Measurements from ENCODE around the gene PHC3.
A peak's percentile ranks its signal among the peaks of the same experiment; 100 is the strongest.

The PHC3 gene

GRCh38 chr3:170057550-170057949, 124.0 kb downstream of the PHC3 start:
- Mint-ChIP-seq H3K27ac (peak overlapping the region; percentile 16), H3K4me1 (ENCODE audit: low read depth) (peaks cover 19% of the 10 kb centered on the region), H3K27me3 (no peaks in the 10 kb centered on the region), H3K9me3 (ENCODE audit: low read depth) (no peaks in the 10 kb centered on the region), H3K4me3 (no peak overlapping the region), H3K36me3 (peaks cover 2% of the 10 kb centered on the region)

GRCh38 chr3:170056710-170057454, 124.7 kb downstream of the PHC3 start:
- Mint-ChIP-seq H3K36me3 (peaks cover 2% of the 10 kb centered on the region), H3K27me3 (no peaks in the 10 kb centered on the region), H3K27ac (no peak overlapping the region), H3K4me1 (ENCODE audit: low read depth) (peaks cover 19% of the 10 kb centered on the region), H3K9me3 (ENCODE audit: low read depth) (no peaks in the 10 kb centered on the region), H3K4me3 (no peak overlapping the region)

- Mint-ChIP-seq H3K4me3 (no peak overlapping the region), H3K4me1 (ENCODE audit: low read depth) (peaks cover 19% of the 10 kb centered on the region), H3K27me3 (no peaks in the 10 kb centered on the region), H3K36me3 (peaks cover 6% of the 10 kb centered on the region), H3K9me3 (ENCODE audit: low read depth) (no peaks in the 10 kb centered on the region), H3K27ac (peak overlapping the region; percentile 46)
Measured at GRCh38 chr3:170055209-170055608, 126.3 kb downstream of the PHC3 start.

GRCh38 chr3:170054204-170054603, 127.3 kb downstream of the PHC3 start:
- no peak overlapping the region for H3K27ac Mint-ChIP-seq
- no peaks in the 10 kb centered on the region for H3K27me3 Mint-ChIP-seq
- H3K4me1 Mint-ChIP-seq (ENCODE audit: low read depth): peaks cover 19% of the 10 kb centered on the region
- no peaks in the 10 kb centered on the region for H3K9me3 Mint-ChIP-seq (ENCODE audit: low read depth)
- no peak overlapping the region for H3K4me3 Mint-ChIP-seq
- H3K36me3 Mint-ChIP-seq: peaks cover 6% of the 10 kb centered on the region

- H3K27ac Mint-ChIP-seq: no peak overlapping the region
- no peaks in the 10 kb centered on the region for H3K27me3 Mint-ChIP-seq
- H3K4me1 Mint-ChIP-seq (ENCODE audit: low read depth): peaks cover 9% of the 10 kb centered on the region
- H3K4me3 Mint-ChIP-seq: no peak overlapping the region
- H3K9me3 Mint-ChIP-seq (ENCODE audit: low read depth): no peaks in the 10 kb centered on the region
- peaks cover 6% of the 10 kb centered on the region for H3K36me3 Mint-ChIP-seq
Measured at GRCh38 chr3:170052398-170052797, 129.1 kb downstream of the PHC3 start.

- peaks cover 6% of the 10 kb centered on the region for H3K36me3 Mint-ChIP-seq
- H3K27me3 Mint-ChIP-seq: no peaks in the 10 kb centered on the region
- no peak overlapping the region for H3K27ac Mint-ChIP-seq
- H3K9me3 Mint-ChIP-seq (ENCODE audit: low read depth): no peaks in the 10 kb centered on the region
- H3K4me3 Mint-ChIP-seq: no peak overlapping the region
- peaks cover 6% of the 10 kb centered on the region for H3K4me1 Mint-ChIP-seq (ENCODE audit: low read depth)
Measured at GRCh38 chr3:170050753-170051152, 130.8 kb downstream of the PHC3 start.

- H3K27ac Mint-ChIP-seq: no peak overlapping the region
- peaks cover 10% of the 10 kb centered on the region for H3K4me1 Mint-ChIP-seq (ENCODE audit: low read depth)
Measured at GRCh38 chr3:170049146-170050000, 132.2 kb downstream of the PHC3 start.

GRCh38 chr3:170047133-170047404, 134.5 kb downstream of the PHC3 start:
- Mint-ChIP-seq H3K27me3 (no peaks in the 10 kb centered on the region), H3K27ac (no peak overlapping the region), H3K36me3 (peaks cover 4% of the 10 kb centered on the region), H3K4me1 (ENCODE audit: low read depth) (peaks cover 12% of the 10 kb centered on the region), H3K4me3 (no peak overlapping the region), H3K9me3 (ENCODE audit: low read depth) (no peaks in the 10 kb centered on the region)

More at GRCh38 chr3:170049146-170050000, 132.2 kb downstream of the PHC3 start:
- Mint-ChIP-seq H3K4me3 (no peak overlapping the region), H3K36me3 (peaks cover 6% of the 10 kb centered on the region), H3K27me3 (no peaks in the 10 kb centered on the region), H3K9me3 (ENCODE audit: low read depth) (no peaks in the 10 kb centered on the region)

- no peak overlapping the region for H3K4me3 Mint-ChIP-seq
- peaks cover 4% of the 10 kb centered on the region for H3K36me3 Mint-ChIP-seq
- H3K4me1 Mint-ChIP-seq (ENCODE audit: low read depth): peaks cover 12% of the 10 kb centered on the region
- no peaks in the 10 kb centered on the region for H3K9me3 Mint-ChIP-seq (ENCODE audit: low read depth)
- H3K27me3 Mint-ChIP-seq: no peaks in the 10 kb centered on the region
- peak overlapping the region; percentile 5 for H3K27ac Mint-ChIP-seq
Measured at GRCh38 chr3:170046269-170047132, 135.0 kb downstream of the PHC3 start.

- H3K36me3 Mint-ChIP-seq: peaks cover 4% of the 10 kb centered on the region
- H3K27ac Mint-ChIP-seq: no peak overlapping the region
- H3K27me3 Mint-ChIP-seq: no peaks in the 10 kb centered on the region
- H3K4me1 Mint-ChIP-seq (ENCODE audit: low read depth): peaks cover 12% of the 10 kb centered on the region
- H3K4me3 Mint-ChIP-seq: peak overlapping the region; percentile 51
- no peaks in the 10 kb centered on the region for H3K9me3 Mint-ChIP-seq (ENCODE audit: low read depth)
Measured at GRCh38 chr3:170044795-170045244, 136.7 kb downstream of the PHC3 start.

GRCh38 chr3:170044271-170044670, 137.3 kb downstream of the PHC3 start:
- no peak overlapping the region for H3K27ac Mint-ChIP-seq
- no peak overlapping the region for H3K4me3 Mint-ChIP-seq
- peaks cover 12% of the 10 kb centered on the region for H3K4me1 Mint-ChIP-seq (ENCODE audit: low read depth)
- H3K27me3 Mint-ChIP-seq: no peaks in the 10 kb centered on the region
- no peaks in the 10 kb centered on the region for H3K9me3 Mint-ChIP-seq (ENCODE audit: low read depth)
- peaks cover 4% of the 10 kb centered on the region for H3K36me3 Mint-ChIP-seq

GRCh38 chr3:170043506-170043905, 138.0 kb downstream of the PHC3 start:
- Mint-ChIP-seq H3K9me3 (ENCODE audit: low read depth) (no peaks in the 10 kb centered on the region), H3K36me3 (peaks cover 4% of the 10 kb centered on the region), H3K27me3 (no peaks in the 10 kb centered on the region), H3K4me1 (ENCODE audit: low read depth) (peaks cover 12% of the 10 kb centered on the region), H3K4me3 (no peak overlapping the region), H3K27ac (no peak overlapping the region)

- H3K4me1 Mint-ChIP-seq (ENCODE audit: low read depth): peaks cover 15% of the 10 kb centered on the region
- no peak overlapping the region for H3K27ac Mint-ChIP-seq
- H3K9me3 Mint-ChIP-seq (ENCODE audit: low read depth): no peaks in the 10 kb centered on the region
- H3K27me3 Mint-ChIP-seq: no peaks in the 10 kb centered on the region
- H3K36me3 Mint-ChIP-seq: peaks cover 4% of the 10 kb centered on the region
- H3K4me3 Mint-ChIP-seq: no peak overlapping the region
Measured at GRCh38 chr3:170040418-170040817, 141.1 kb downstream of the PHC3 start.

- Mint-ChIP-seq H3K27ac (peak overlapping the region; percentile 34), H3K9me3 (ENCODE audit: low read depth) (no peaks in the 10 kb centered on the region), H3K4me3 (peak overlapping the region; percentile 86), H3K27me3 (no peaks in the 10 kb centered on the region), H3K4me1 (ENCODE audit: low read depth) (peaks cover 16% of the 10 kb centered on the region), H3K36me3 (peaks cover 4% of the 10 kb centered on the region)
Measured at GRCh38 chr3:170038434-170039110, 143.0 kb downstream of the PHC3 start.

All from activated naive CD8-positive, alpha-beta T cell (primary cell).